HG02678 (cell line): ENCODE data around the gene HOXA4.

Source experiments
- ATAC-seq: cut with Tn5 transposase; IDR thresholded peaks from one replicate; pipeline ENCODE4 v1.9.1; 2021; ENCODE audit warnings: mild to moderate bottlenecking, moderate library complexity; ENCODE audit not compliant: unreplicated experiment

HOXA4 gene

DNA sequence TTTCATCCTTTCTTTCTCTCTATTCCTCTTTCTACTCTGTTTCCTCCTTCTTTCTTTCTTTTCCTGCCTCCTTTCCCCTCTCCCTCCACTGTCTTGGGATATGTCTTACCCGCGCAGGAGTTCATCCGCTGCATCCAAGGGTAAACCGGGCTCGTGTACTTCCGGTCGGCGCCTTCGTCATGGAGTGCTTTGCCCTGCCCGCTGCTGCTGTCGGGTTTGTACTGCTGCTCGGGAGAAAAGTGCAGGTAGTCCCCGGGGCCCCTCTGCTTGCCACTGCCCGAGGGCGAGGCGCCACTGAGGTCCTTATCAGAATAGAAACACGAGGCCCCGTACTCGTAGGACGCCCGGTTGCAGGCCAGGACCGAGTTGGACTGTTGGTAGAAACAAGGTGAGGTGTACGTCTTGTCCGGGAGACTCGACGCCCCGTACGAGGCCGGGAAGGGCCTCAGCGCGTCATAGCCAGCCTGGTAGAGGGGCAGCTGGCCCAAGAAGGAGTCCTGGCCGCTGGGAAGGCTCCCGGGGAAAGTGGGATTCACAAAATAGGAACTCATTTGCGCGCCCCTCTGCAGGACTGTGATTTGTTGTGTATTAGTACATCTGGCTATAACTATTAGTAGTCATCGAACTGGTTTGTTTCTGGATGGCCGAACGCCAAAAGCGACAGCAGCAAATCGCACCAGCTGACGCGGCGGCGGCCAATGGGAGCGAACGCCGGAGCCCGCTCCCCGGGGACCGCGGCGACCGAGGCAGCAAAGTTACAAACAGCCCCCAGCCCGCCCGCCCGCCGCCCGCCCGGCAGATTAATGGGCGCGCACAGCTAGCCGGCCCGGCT is 16.9 kb upstream of the HOXA4 start, which contains the start of gene HOXA6:
Gene HOXA6, minus strand, starts transcription at position 576 of the 832 bp plus-strand sequence. Its CDS starts 25 bp downstream, at position 551.
- no peak for ATAC-seq

DNA sequence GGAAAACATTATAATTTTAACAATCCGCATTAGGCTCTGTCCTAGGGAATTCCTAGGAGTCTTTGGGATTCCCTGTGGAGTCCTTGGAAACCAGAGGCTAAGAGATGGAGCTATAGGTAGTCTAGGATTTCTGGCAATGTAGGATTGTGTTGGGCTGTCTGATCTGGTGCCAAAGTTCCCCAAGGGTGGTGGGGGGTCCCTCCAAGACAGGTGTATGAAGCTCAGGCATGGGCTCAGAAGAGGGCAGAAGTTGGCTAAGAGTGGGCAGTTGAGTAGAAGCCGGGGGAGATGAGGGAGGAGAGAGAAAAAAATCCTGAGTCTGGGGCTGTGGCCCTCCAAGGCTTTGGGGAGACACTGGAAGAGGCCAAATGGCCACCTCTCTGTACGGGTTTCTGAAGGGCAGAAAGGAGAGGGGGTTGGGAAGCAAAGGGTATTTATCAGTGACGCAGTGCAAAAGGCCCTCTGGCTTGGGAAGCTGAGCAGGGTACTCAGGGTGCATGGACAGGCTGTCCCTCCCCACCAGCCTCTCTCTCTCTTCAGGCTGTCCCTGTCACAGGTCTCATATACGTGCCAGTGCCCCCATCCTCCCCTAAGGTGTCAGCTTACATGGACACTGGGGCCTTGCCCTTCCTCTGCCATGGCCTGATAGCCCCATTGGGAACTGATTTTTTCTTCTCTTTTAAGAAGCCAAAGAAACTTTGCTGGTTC is 16.1 kb upstream of the HOXA4 start:
- no peak for ATAC-seq

DNA sequence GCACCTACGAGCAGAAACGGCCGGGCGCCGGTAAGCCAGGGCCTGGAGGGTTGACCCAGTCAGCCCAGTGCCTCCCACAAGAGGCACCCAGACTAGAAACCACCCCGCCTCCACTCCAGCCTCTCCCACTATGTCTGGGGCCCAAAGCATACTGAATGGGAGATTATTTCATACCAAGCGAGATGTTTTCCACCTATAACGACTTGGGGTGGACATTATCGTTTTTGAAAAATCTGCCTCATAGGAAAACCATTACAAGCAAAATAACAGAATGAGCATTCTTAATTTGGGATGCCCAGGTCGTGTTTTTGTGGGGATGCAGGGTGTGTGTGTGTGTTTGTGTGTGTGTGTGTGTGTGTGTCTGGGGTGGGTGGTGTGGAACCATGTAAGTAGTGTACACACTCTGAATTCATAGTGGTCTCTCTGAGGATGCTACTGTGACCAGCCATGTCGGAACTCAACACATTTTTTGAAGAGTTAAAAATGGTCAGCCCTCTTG is 15.4 kb upstream of the HOXA4 start:
- ATAC-seq = no peak

DNA sequence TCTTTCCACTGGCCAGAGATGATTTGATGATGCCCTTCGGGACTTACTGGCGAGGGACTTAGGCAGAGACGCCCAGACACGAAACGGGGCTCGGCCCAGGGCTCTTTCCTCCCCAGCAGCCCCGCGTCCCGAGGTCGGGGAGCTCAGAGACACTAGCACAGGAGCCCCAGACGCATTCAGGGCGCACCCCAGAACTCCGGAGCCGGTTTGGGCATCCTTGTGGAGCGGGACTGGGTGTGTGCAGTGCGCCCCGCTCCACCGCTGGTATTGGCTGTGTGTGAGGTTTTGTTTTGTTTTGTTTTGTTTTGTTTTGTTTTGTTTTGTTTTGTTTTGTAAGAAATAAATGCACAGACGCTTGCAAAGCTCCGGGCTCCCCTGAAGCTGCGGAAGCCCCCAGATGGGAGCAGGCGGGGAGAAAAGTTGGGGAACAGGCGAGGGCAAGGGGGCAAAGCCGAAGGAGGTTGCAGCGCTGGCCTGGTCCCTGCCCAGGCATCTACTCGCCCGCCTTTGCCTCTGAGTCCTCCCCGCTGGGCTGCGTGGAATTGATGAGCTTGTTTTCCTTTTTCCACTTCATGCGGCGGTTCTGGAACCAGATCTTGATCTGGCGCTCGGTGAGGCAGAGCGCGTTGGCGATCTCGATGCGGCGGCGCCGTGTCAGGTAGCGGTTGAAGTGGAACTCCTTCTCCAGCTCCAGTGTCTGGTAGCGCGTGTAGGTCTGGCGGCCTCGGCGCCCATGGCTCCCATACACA is 14.8 kb upstream of the HOXA4 start:
- ATAC-seq = no peak

DNA sequence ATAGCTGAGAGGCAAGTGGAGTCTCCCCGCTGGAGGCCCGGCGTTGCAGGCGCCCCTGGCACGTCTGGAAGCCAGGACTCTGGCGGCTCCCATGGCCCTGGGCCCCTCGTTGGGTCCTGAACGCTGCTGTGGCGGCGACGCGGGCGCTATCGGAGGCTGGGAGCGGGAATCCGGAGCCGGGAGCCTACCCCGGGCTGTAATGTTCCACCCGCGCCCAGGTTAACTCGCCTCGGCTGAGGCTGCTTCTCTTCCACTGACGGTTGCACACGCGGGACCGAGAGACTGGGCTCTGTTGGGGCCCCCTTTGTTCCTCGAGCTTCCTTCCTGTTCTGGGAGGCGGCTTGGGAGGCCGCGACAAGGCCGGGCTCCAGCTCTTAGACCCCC is 14.2 kb upstream of the HOXA4 start:
- ATAC-seq = no peak

DNA sequence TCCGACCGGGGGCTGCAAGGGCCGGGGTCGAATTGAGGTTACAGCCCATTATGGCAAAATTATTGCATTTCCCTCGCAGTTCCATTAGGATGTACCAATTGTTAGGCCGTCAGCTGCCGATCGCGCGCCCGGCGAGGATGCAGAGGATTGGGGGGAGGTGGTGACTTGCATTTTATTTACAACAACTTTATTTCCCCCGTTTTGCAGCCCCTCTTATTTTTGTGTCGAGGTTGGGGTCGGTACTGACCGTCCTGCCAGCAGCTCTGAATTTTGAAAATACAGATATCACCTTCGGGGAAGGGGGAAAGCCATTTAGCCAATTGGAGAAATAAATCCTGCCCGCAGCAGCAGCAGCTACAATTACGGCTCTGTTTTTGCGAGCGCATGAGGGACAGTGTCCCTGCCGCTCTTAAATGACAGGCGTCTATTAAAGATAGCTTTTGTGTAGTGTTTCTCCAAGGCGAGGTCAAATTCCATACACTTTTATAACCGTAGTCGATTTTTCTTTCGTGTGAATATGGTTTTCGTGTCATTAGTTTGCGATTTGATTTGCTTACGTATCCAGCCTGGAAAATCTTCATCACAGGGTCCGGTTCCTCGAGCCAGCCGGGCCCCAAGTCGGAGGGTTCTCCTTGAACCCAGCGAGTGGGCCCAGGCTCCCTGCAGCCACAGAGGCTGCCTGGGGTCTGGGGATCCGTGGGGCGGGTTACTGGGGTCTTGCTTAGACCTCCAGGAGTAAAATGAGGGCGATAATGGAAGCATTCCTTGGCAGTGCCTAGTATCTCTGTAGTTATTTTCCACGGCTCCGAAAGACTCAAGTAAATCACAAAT is 13.6 kb upstream of the HOXA4 start:
- no peak for ATAC-seq

DNA sequence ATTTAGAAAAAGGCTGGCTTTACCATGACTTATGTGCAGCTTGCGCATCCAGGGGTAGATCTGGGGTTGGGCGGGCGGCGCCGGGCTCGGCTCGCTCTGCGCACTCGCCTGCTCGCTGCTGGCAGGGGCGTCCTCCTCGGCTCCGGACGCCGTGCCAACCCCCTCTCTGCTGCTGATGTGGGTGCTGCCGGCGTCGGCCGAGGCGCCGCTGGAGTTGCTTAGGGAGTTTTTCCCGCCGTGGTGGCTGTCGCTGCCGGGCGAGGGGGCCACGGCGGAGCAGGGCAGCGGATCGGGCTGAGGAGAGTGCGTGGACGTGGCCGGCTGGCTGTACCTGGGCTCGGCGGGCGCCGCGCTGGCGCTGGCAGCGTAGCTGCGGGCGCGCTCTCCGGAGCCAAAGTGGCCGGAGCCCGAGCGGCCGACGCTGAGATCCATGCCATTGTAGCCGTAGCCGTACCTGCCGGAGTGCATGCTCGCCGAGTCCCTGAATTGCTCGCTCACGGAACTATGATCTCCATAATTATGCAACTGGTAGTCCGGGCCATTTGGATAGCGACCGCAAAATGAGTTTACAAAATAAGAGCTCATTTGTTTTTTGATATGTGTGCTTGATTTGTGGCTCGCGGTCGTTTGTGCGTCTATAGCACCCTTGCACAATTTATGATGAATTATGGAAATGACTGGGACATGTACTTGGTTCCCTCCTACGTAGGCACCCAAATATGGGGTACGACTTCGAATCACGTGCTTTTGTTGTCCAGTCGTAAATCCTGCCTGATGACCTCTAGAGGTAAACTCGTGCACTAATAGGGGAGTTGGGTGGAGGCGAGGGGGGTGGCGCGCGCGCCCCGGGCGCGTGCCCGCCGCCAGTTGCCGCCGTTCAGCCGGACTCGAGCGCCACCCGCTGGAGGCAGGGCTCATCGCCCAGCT is 12.7 kb upstream of the HOXA4 start, which contains the start of gene HOXA5:
Gene HOXA5, minus strand, starts transcription at position 659 of the 927 bp plus-strand sequence. Its CDS starts 74 bp downstream, at position 585.
- no peak for ATAC-seq

DNA sequence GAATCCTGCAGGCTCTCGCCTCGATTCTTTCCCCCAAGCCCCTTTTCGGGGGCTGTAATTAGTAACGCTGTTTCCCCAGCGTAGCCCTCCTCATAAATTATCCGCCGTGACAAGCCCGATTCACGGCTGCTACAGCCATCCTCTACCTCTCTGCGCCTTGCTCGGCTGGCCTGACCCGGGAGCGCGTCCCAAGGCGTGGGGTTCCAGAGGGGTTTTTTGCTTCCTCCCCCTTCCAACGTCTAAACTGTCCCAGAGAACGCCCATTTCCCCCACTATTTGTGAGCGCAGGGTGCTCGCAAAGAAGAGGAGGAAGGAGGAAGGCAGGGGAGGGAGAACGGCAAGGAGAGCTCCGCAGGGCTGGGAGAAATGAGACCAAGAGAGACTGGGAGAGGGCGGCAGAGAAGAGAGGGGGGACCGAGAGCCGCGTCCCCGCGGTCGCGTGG is 12.0 kb upstream of the HOXA4 start:
- no peak for ATAC-seq

DNA sequence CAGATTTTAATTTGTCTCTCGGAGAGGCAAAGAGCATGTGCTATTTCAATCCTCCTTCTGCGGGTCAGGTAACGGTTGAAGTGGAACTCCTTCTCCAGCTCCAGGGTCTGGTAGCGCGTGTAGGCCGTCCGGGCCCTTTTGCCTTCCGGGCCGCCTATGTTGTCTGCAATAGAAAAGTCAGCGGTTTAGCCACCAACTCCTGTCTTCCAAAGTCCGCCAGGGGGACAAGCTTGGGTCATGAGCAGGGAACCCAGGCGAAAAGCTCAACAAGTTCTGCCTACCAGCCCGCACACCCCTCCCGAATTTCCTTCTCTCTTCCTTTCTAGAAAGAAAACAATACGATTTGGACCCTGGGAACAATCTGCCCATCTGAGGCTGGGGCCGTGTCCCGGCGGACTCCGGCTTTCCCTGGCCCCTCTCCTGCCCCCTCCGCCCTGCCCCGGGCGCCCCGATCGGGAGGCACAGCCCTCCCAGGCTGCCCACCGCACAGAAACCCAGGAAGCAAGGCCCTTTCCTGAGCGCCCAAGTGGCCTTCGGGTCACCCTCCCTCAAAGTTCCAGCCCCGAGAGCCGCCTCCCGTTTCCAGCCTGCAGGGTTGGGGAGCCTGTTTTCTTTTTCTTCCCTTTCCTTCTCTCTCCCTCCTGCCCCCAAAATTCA is 11.5 kb upstream of the HOXA4 start:
- no peak for ATAC-seq

DNA sequence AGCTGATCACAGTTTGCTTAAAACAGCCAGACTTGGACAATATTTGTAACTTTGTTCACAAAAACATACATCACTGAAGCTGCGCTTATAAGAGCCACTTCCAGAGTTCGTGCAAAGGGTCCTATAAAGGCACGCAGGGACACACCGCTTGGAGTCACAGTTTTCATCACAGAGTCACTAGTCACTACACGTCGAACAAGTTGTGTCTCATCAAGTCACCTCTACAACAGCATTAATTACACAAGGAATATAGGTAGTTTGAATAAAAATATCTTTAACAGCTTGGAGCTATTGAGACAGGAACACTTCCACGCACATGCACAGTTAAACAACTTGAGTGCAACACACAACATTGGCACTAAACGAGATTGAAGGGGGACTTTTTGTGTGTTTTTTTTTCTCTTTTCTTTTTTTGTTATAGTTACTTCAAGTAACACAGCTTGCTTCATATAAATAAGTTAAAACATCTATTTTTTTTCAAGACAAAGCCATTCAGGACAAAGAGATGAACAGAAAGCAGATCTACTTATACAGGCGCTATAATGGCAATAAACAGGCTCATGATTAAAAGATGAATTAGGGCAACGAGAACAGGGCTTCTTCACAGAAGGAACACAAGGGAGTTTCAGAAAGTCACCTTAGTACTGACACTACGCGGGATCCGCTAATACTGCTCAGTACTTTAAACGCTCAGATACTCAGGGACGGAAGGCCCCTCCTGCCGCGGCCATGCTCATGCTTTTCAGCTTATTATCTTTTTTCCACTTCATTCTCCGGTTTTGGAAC is 10.8 kb upstream of the HOXA4 start:
- no peak for ATAC-seq

DNA sequence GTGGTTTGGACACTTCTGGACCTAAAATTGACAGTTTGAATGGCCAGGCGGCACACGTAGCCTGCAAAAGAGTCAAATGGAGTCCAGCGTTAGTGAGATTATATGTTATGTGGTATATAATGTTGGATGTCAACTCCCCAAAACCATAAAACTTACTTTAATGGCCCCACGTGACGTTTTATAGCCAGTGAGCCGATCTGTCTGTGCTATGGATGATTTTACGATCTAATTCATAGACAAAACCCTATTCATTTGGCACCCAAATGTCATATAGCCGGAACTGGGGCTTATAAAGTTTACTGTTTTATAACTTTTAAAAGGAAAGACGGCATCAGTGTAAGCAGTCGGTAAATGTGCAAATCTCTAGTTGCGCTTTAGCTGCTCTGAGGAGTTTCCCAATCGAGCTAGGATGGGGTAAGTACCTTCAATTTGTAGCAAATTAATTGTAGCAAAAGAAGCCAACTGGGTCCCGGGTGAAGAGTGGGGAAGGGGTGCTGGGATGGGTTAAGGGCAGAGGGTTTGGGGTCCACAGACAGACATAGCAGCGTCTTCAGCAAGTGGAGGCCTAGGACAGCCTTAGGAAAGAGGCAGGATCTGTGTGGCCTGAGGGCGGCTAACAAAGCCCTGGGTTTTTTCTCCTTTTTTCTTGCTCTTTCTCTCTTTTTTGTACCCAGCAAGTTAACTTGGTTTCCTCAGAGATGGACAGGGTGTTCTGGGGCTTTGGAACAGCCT is 9.7 kb upstream of the HOXA4 start:
- no peak for ATAC-seq

DNA sequence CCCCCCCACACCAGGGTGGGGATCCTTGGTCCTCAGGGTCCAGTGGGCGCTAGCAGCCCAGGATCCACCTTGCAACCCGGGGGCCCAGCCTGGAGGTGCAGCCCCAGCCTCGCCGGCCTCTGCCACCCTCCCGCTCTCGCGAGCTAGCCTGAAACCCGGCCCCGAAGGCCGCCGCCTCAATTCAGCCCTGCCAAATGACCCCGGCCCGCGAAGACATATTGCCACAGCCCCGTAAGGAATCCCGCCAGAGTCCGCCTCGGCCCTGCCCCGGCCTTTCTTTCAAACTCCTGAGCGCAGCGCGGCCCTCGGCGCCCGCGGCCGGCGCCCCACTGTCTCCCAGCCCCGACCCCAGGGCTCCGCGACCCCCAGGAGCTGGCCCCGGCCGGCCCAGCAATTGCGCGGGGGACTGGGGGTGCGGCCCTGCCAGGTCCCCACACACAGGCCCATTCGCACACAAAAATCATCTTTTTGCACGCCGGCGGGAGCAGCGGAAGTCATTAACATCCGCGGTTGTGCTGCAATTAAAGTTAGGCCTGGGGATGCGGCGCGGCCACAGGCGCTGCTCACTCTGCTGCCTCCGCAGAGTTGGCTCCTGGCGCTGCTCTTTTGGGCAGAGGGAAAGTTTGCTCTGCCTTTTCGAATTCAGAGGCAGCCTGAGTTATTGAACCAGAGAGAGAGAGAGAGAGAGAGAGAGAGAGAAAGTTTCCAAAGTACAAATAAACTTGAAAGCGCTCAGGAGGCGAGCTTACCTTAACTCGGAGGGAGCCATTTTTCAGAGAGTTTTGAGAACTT is 9.0 kb upstream of the HOXA4 start:
- ATAC-seq = no peak

DNA sequence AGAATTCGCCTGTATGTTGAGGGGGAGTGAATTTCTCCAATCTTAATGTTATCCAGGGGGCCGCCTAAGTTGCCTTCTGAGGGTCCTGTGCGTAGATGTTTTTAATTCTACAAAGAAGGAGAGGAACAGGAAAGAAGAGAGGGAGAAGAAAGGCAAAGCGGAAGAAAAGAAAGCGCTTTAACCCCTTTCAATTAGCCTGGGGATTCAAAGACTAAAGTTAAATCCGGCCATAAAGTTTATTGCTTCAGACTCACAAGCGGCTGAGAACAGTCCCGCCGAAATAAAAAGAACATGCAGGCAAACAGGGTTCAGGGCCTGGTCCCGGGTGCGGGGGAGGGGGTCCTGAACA is 8.4 kb upstream of the HOXA4 start:
- ATAC-seq = no peak

DNA sequence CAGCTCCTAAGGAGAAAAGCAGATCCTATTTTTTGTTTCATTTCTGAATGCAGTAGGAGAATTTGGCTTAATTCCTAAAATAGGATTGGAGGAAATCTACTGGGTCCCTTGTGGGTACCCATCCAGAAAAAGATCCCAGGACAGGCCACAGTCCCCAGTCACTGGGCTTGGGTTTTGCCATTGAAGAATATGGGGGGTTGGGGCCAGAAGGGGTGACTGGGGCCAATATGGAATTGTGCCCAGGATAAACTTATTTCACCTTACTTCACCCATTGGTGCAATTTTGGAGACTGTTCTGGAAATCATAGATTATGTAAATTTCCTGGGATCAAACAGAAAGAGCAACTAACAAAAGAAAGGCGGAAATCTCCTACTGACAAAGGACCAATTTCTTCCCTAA is 7.9 kb upstream of the HOXA4 start:
- no peak for ATAC-seq

DNA sequence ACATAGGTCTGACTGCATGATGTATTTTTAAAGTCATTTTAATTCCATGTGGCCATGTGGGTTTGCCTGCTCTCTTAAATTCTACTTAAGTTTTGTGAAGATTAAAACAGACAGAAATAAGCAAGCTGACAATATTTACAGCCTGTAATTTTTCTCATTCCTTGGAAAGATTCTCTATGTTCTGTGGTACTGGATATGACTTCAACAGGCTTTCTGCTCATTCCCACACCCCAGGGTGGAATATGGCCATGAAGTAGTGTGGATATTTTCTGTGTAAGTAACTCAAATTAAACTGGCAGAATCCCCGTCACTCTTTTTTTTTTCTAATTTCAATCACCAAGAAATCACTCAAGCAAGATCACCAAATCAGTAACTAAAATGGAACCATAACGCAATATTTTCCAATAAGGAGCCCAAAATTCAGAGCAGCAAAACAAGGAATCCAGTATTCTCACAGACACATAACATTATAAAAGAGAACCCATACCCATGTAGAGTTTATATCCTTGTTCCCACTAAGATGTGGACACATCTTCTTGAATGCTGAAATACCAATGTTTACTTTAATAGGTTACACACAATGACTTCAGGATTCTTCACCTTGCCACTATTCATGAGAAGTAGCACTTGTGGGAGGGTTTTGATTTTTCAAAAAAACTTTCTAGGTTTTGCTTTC is 7.2 kb upstream of the HOXA4 start:
- no peak for ATAC-seq

DNA sequence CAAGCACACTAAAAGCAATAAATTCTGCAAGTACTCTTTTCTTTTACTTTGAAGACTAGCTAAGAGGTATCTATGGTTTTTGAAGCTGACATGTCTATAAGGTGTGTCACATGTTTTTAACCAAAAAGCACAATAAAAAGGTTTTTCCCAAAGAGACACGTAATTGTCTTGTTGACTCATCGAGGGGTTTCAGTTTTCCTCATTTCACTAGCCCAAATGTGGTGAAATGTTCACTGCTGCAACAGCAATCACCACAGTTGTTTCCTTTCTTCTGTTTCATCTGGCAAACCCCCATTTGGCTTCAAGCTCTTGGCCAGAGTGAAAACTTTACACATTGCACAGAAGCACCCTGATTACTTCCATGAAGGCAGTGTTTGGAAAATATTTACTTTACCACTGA is 3.8 kb upstream of the HOXA4 start:
- ATAC-seq = no peak
